SK-N-MC (cell line): ENCODE measurements around the gene ADAMTS17.

Experiments
- EZH2 ChIP-seq: fragments of 200-600 bp; sonication (generic); IDR thresholded peaks from one replicate; pipeline ENCODE4 v1.6.1; 2017; ENCODE audit warnings: antibody characterized with exemption
- FOXP2 ChIP-seq: optimal IDR thresholded peaks from 2 replicates; pipeline ENCODE3; 2011; ENCODE audit warnings: mild to moderate bottlenecking, moderate library complexity; ENCODE audit not compliant: insufficient read depth; ENCODE audit errors: extremely low read length, control extremely low read depth
- POLR2AphosphoS5 ChIP-seq: IDR thresholded peaks from 2 replicates; pipeline ENCODE4 v1.6.1; 2012; ENCODE audit warnings: mild to moderate bottlenecking, low read depth, low read length, borderline replicate concordance

GRCh38 chr15:100007609-100008008 lies 334.2 kb downstream of the ADAMTS17 start:
- TF ChIP-seq POLR2AphosphoS5 (no peak), EZH2 (no peak), FOXP2 (no peak)
